ENCODE results near the gene TNS3. TPM values are rescaled to one million over a fixed set of nuclear protein-coding genes. Genes with fewer than 3 reads are reported as not detected.
A peak's percentile ranks its signal among the peaks of the same experiment; 100 is the strongest.

Gene TNS3
- total RNA-seq, 1 donor from 2014 or later = 452 TPM

GRCh38 chr7:47362984-47363383 is 218.9 kb downstream of the TNS3 start:
- TF ChIP-seq CTCF (IDR thresholded peaks at IDR 0.05; ENCODE audit: unreplicated experiment) = no peak
- Mint-ChIP-seq H3K36me3 (peaks cover 26% of the 10 kb centered on the region), H3K27me3 (ENCODE audit: low read depth) (no peaks in the 10 kb centered on the region), H3K27ac (no peak overlapping the region), H3K9me3 (no peaks in the 10 kb centered on the region), H3K4me1 (peaks cover 9% of the 10 kb centered on the region), H3K4me3 (no peak overlapping the region)
- no peak for DNase-seq (ENCODE audit: low spot score in 2 of 2, unreplicated experiment in 2 of 2)

GRCh38 chr7:47361746-47362215 is 220.1 kb downstream of the TNS3 start:
- no peak for TF ChIP-seq CTCF (IDR thresholded peaks at IDR 0.05; ENCODE audit: unreplicated experiment)
- Mint-ChIP-seq H3K4me1 (peaks cover 9% of the 10 kb centered on the region), H3K36me3 (peaks cover 18% of the 10 kb centered on the region), H3K27me3 (ENCODE audit: low read depth) (no peaks in the 10 kb centered on the region), H3K27ac (peak overlapping the region; percentile 39), H3K4me3 (no peak overlapping the region), H3K9me3 (no peaks in the 10 kb centered on the region)
- no peak for DNase-seq (ENCODE audit: low spot score in 2 of 2, unreplicated experiment in 2 of 2)

- no peak for TF ChIP-seq CTCF (IDR thresholded peaks at IDR 0.05; ENCODE audit: unreplicated experiment)
- peaks cover 9% of the 10 kb centered on the region for H3K4me1 Mint-ChIP-seq
- peak overlapping the region; percentile 45 for H3K27ac Mint-ChIP-seq
- H3K27me3 Mint-ChIP-seq (ENCODE audit: low read depth) = no peaks in the 10 kb centered on the region
- no peak for DNase-seq (ENCODE audit: low spot score in 2 of 2, unreplicated experiment in 2 of 2)
- H3K9me3 Mint-ChIP-seq = no peaks in the 10 kb centered on the region
- peaks cover 20% of the 10 kb centered on the region for H3K36me3 Mint-ChIP-seq
- no peak overlapping the region for H3K4me3 Mint-ChIP-seq
Observed at GRCh38 chr7:47361236-47361635, 220.7 kb downstream of the TNS3 start.

- peaks cover 24% of the 10 kb centered on the region for H3K36me3 Mint-ChIP-seq
- no peaks in the 10 kb centered on the region for H3K9me3 Mint-ChIP-seq
- DNase-seq (ENCODE audit: low spot score in 2 of 2, unreplicated experiment in 2 of 2) = no peak
- no peak overlapping the region for H3K4me3 Mint-ChIP-seq
- TF ChIP-seq CTCF (IDR thresholded peaks at IDR 0.05; ENCODE audit: unreplicated experiment) = no peak
- H3K27me3 Mint-ChIP-seq (ENCODE audit: low read depth) = no peaks in the 10 kb centered on the region
- H3K4me1 Mint-ChIP-seq = peaks cover 12% of the 10 kb centered on the region
- no peak overlapping the region for H3K27ac Mint-ChIP-seq
Observed at GRCh38 chr7:47360301-47360900, 221.5 kb downstream of the TNS3 start.

- H3K4me3 Mint-ChIP-seq = no peak overlapping the region
Observed at GRCh38 chr7:47358944-47359588, 222.8 kb downstream of the TNS3 start.

More at GRCh38 chr7:47358944-47359588, 222.8 kb downstream of the TNS3 start:
- Mint-ChIP-seq H3K4me1 (peaks cover 15% of the 10 kb centered on the region), H3K27ac (no peak overlapping the region), H3K36me3 (peaks cover 21% of the 10 kb centered on the region), H3K9me3 (no peaks in the 10 kb centered on the region), H3K27me3 (ENCODE audit: low read depth) (no peaks in the 10 kb centered on the region)
- DNase-seq (ENCODE audit: low spot score in 2 of 2, unreplicated experiment in 2 of 2) = no peak
- TF ChIP-seq CTCF (IDR thresholded peaks at IDR 0.05; ENCODE audit: unreplicated experiment) = no peak

Measured in mesothelial cell of epicardium (in vitro differentiated cells).